WTC11 (cell line): ENCODE data around the gene MADD. TPM values are rescaled to one million over a fixed set of nuclear protein-coding genes. Genes with fewer than 3 reads are reported as not detected.

Source experiments
- ATAC-seq: fragments of 200-7000 bp; cut with Tn5 transposase; 2 replicates; pipeline ENCODE4 v1.10.0; 2021; ENCODE audit warnings: mild to moderate bottlenecking, moderate library complexity
- CTCF ChIA-PET: fragments of 300-600 bp; sonication (Branson Sonifier 250); formaldehyde crosslinking; loops from one replicate; lab custom pipeline; 2021; ENCODE audit warnings: antibody characterized with exemption; lab: Charles Lee
- POLR2A ChIA-PET: fragments of 350-600 bp; sonication (Branson Sonifier 250); formaldehyde crosslinking; loops from one replicate; lab custom pipeline; 2021; ENCODE audit warnings: antibody characterized with exemption; lab: Charles Lee
- DNase-seq: peaks from one replicate; pipeline ENCODE4 v3.0.0; 2021; ENCODE audit warnings: low spot score
- H3K27ac Mint-ChIP-seq: 2 replicates; pipeline ENCODE4 v1.8.0; 2021; ENCODE audit warnings: mixed read lengths
- H3K27me3 Mint-ChIP-seq: 2 replicates; pipeline ENCODE4 v1.8.0; 2021; ENCODE audit warnings: low read depth, mild to moderate bottlenecking, moderate library complexity, mixed read lengths
- H3K36me3 Mint-ChIP-seq: 2 replicates; pipeline ENCODE4 v1.8.0; 2021; ENCODE audit warnings: mixed read lengths
- H3K4me1 Mint-ChIP-seq: 2 replicates; pipeline ENCODE4 v1.8.0; 2022; ENCODE audit warnings: mixed read lengths
- H3K4me3 Mint-ChIP-seq: 2 replicates; pipeline ENCODE4 v1.8.0; 2021; ENCODE audit warnings: mild to moderate bottlenecking, moderate library complexity, mixed read lengths
- H3K9me3 Mint-ChIP-seq: 2 replicates; pipeline ENCODE4 v1.8.0; 2021; ENCODE audit warnings: mixed read lengths
- AR ChIP-seq: fragments of 250-450 bp; sonication (Bioruptor Pico); IDR thresholded peaks from 2 replicates; pipeline ENCODE4 v1.9.0; 2021; ENCODE audit warnings: mild to moderate bottlenecking
- ARID4B ChIP-seq: sonication (generic); formaldehyde crosslinking; IDR thresholded peaks from 2 replicates; pipeline ENCODE4 v1.8.0; 2023; ENCODE audit warnings: missing genetic modification reagents, mild to moderate bottlenecking, borderline replicate concordance
- ATF1 ChIP-seq: sonication (generic); formaldehyde crosslinking; IDR thresholded peaks from 2 replicates; pipeline ENCODE4 v1.8.1; 2023; ENCODE audit warnings: mild to moderate bottlenecking, moderate library complexity, missing genetic modification reagents
- CREM ChIP-seq: sonication (generic); formaldehyde crosslinking; IDR thresholded peaks from 2 replicates; pipeline ENCODE4 v1.8.1; 2022; ENCODE audit warnings: mild to moderate bottlenecking, missing genetic modification reagents, moderate library complexity
- ELF4 ChIP-seq: sonication (generic); formaldehyde crosslinking; IDR thresholded peaks from 2 replicates; pipeline ENCODE4 v1.8.1; 2022; ENCODE audit warnings: low read depth, mild to moderate bottlenecking, moderate library complexity, missing genetic modification reagents
- FOXK1 ChIP-seq: sonication (generic); formaldehyde crosslinking; IDR thresholded peaks from 2 replicates; pipeline ENCODE4 v1.8.0; 2022; ENCODE audit warnings: mild to moderate bottlenecking, moderate library complexity, missing genetic modification reagents
- FOXP1 ChIP-seq: sonication (generic); formaldehyde crosslinking; IDR thresholded peaks from 2 replicates; pipeline ENCODE4 v1.8.0; 2022; ENCODE audit warnings: missing genetic modification reagents, mild to moderate bottlenecking, moderate library complexity, borderline replicate concordance
- GTF2I ChIP-seq: fragments of 250-450 bp; sonication (Bioruptor Pico); conservative IDR thresholded peaks from 2 replicates; pipeline ENCODE4 v1.4.0; 2021; ENCODE audit warnings: mild to moderate bottlenecking
- HMGA2 ChIP-seq: fragments of 250-450 bp; sonication (Bioruptor Pico); IDR thresholded peaks from 2 replicates; pipeline ENCODE4 v1.4.0; 2021; ENCODE audit warnings: mild to moderate bottlenecking, moderate library complexity
- NFATC4 ChIP-seq: fragments of 250-450 bp; sonication (Bioruptor Pico); IDR thresholded peaks from 2 replicates; pipeline ENCODE4 v1.9.0; 2021; ENCODE audit warnings: mild to moderate bottlenecking
- NFYB ChIP-seq: sonication (generic); formaldehyde crosslinking; conservative IDR thresholded peaks from 2 replicates; pipeline ENCODE4 v1.8.0; 2022; ENCODE audit warnings: low read depth, missing genetic modification reagents
- PREB ChIP-seq: sonication (generic); formaldehyde crosslinking; IDR thresholded peaks from 2 replicates; pipeline ENCODE4 v1.8.1; 2022; ENCODE audit warnings: mild to moderate bottlenecking, missing genetic modification reagents, moderate library complexity, borderline replicate concordance
- PRRX2 ChIP-seq: fragments of 250-450 bp; sonication (Bioruptor Pico); IDR thresholded peaks from 2 replicates; pipeline ENCODE4 v1.8.0; 2021; ENCODE audit warnings: mild to moderate bottlenecking
- RORB ChIP-seq: fragments of 250-450 bp; sonication (Bioruptor Pico); IDR thresholded peaks from 2 replicates; pipeline ENCODE4 v1.9.0; 2021; ENCODE audit warnings: mild to moderate bottlenecking
- USF2 ChIP-seq: sonication (generic); formaldehyde crosslinking; IDR thresholded peaks from 2 replicates; pipeline ENCODE4 v1.8.1; 2023; ENCODE audit warnings: mild to moderate bottlenecking, missing genetic modification reagents, moderate library complexity
- ZNF138 ChIP-seq: sonication (generic); formaldehyde crosslinking; conservative IDR thresholded peaks from 2 replicates; pipeline ENCODE4 v1.8.1; 2022; ENCODE audit warnings: mild to moderate bottlenecking, moderate library complexity, missing genetic modification reagents
- ZNF281 ChIP-seq: sonication (generic); formaldehyde crosslinking; IDR thresholded peaks from 2 replicates; pipeline ENCODE4 v1.8.0; 2023; ENCODE audit warnings: mild to moderate bottlenecking, missing genetic modification reagents
- ZNF416 ChIP-seq: fragments of 250-450 bp; sonication (Bioruptor Pico); IDR thresholded peaks from 2 replicates; pipeline ENCODE4 v1.9.0; 2021; ENCODE audit warnings: mild to moderate bottlenecking, inconsistent platforms
- ZNF423 ChIP-seq: fragments of 250-450 bp; sonication (Bioruptor Pico); IDR thresholded peaks from 2 replicates; pipeline ENCODE4 v2.1.2; 2022; ENCODE audit warnings: mild to moderate bottlenecking, moderate library complexity
- ZNF512 ChIP-seq: sonication (generic); formaldehyde crosslinking; IDR thresholded peaks from 2 replicates; pipeline ENCODE4 v1.8.1; 2022; ENCODE audit warnings: missing genetic modification reagents, borderline replicate concordance
- ZNF671 ChIP-seq: fragments of 250-450 bp; sonication (Bioruptor Pico); IDR thresholded peaks from 2 replicates; pipeline ENCODE4 v1.8.0; 2021; ENCODE audit warnings: mild to moderate bottlenecking
- total RNA-seq: library from RNA; stranded (reverse); gene quantifications from 3 replicates; pipeline ENCODE4 v1.2.3, GENCODE V29; 2021

Gene MADD
- total RNA-seq, 1 experiment from 2014 or later: 47.5 TPM

GRCh38 chr11:47271961-47272661, 2.2 kb downstream of the MADD start:
- Mint-ChIP-seq H3K27me3 (no peaks in the 10 kb centered on the region), H3K4me3 (peak overlapping the region; percentile 75; the same call in 1 of the 2 replicates), H3K9me3 (no peaks in the 10 kb centered on the region), H3K36me3 (peaks cover 27% of the 10 kb centered on the region), H3K4me1 (peaks cover 39% of the 10 kb centered on the region), H3K27ac (peak overlapping the region; percentile 51; the same call in 1 of the 2 replicates)
- no peak for ATAC-seq
- no peak for DNase-seq
- ChIA-PET POLR2A (interaction anchor here (0.6 kb wide), 1 partner anchor 58 kb away, joined by 8 read pairs; no protein-coding TSS in a partner anchor), CTCF (interaction anchor here (0.6 to 2.6 kb wide), 7 partner anchors 8 to 190 kb away, joined by 3 to 34 read pairs (median 6); partner anchors contain the start of genes DDB2 and NR1H3)
- TF ChIP-seq FOXP1 (CRISPR knock-in tag): no peak
- no peak for TF ChIP-seq PRRX2 (CRISPR knock-in tag)
- TF ChIP-seq FOXK1 (CRISPR knock-in tag): no peak
- no peak for TF ChIP-seq HMGA2 (CRISPR knock-in tag)
- no peak for TF ChIP-seq ATF1 (CRISPR knock-in tag)
- no peak for TF ChIP-seq PREB (CRISPR knock-in tag)
- TF ChIP-seq RORB (CRISPR knock-in tag): no peak
- no peak for TF ChIP-seq AR (CRISPR knock-in tag)

- CTCF ChIA-PET: interaction anchor here (1.0 to 2.6 kb wide), 5 partner anchors 9 to 82 kb away, joined by 3 to 13 read pairs (median 5); partner anchors contain the start of genes DDB2 and NR1H3
- H3K4me3 Mint-ChIP-seq: no peak overlapping the region
- DNase-seq (no peak), ATAC-seq (no peak)
- H3K4me1 Mint-ChIP-seq: peaks cover 33% of the 10 kb centered on the region
- POLR2A ChIA-PET: interaction anchor here (0.6 kb wide), 1 partner anchor 58 kb away, joined by 8 read pairs; no protein-coding TSS in a partner anchor
- peaks cover 29% of the 10 kb centered on the region for H3K36me3 Mint-ChIP-seq
- H3K27me3 Mint-ChIP-seq: no peaks in the 10 kb centered on the region
- no peak overlapping the region for H3K27ac Mint-ChIP-seq
- no peaks in the 10 kb centered on the region for H3K9me3 Mint-ChIP-seq
- TF ChIP-seq ZNF138 (CRISPR knock-in tag) (no peak), ZNF281 (CRISPR knock-in tag) (no peak), CREM (CRISPR knock-in tag) (no peak), HMGA2 (CRISPR knock-in tag) (no peak), ZNF512 (CRISPR knock-in tag) (no peak), ZNF416 (CRISPR knock-in tag) (no peak), RORB (CRISPR knock-in tag) (no peak), ELF4 (CRISPR knock-in tag) (no peak), NFYB (CRISPR knock-in tag) (no peak), ZNF671 (CRISPR knock-in tag) (no peak), NFATC4 (CRISPR knock-in tag) (no peak), ZNF423 (CRISPR knock-in tag) (no peak), ARID4B (CRISPR knock-in tag) (no peak), GTF2I (CRISPR knock-in tag) (no peak), USF2 (CRISPR knock-in tag) (no peak)
Observed at GRCh38 chr11:47272706-47273105, 2.8 kb downstream of the MADD start.
